ENCODE data around the gene ZFPM1.

Gene ZFPM1

GRCh38 chr16:88418869-88419268 is 34.2 kb upstream of the ZFPM1 start:
- DNase-seq: no peak

DNA sequence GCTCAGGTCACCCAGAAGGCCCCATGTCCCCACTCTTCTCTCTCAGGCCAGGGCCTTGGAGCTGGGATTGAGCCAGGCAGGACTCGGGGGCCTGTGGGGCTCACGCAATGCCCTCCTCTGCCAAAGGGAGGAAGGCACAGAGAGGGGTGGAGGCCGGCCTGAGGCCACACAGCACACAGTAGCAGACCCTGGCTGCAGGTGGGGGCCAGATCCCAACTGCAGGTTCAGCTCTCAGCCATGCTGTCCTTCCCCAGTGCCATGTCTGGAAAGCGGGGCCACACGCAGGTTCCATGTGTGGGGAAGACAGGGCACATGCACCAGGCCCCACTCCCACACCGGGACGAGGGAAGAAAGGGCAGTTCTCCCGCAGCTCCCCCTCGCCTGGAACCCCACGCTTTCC is 33.3 kb upstream of the ZFPM1 start:
- no peak for DNase-seq

GRCh38 chr16:88420496-88420895 is 32.6 kb upstream of the ZFPM1 start:
- DNase-seq: no peak

- no peak for DNase-seq
These were observed 31.8 kb upstream of the ZFPM1 start for GRCh38 chr16:88421301-88421700.

GRCh38 chr16:88421871-88422433 is 31.1 kb upstream of the ZFPM1 start:
- no peak for DNase-seq

DNA sequence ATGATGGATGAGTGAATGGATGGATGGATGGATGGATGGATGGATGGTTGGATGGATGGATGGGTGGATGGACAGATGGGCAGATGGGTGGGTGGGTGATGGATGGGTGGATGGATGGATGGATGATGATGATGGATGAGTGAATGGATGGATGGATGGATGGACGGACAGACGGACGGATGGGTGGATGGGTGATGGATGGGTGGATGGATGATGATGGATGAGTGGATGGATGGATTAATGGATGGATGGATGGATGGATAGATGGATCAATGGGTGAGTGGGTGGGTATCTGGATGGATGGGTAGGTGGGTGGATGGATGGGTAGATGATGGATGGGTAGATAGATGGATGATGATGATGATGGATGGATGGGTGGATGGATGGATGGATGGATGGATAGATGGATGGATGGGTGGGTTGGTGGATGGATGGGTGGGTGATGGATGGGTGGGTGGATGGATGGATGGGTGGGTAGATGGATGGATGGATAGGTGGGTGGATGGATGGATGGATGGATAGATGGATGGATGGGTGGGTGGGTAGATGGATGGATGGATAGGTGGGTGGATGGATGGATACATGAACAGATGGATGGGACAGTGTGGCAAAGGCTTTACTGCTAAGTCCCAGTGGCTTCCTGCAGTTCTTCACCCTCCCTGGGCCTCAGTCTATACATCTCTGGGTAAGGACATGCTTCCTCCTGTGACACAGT is 30.2 kb upstream of the ZFPM1 start:
- DNase-seq: no peak

GRCh38 chr16:88423448-88423850 is 29.6 kb upstream of the ZFPM1 start:
- no peak for DNase-seq

DNA sequence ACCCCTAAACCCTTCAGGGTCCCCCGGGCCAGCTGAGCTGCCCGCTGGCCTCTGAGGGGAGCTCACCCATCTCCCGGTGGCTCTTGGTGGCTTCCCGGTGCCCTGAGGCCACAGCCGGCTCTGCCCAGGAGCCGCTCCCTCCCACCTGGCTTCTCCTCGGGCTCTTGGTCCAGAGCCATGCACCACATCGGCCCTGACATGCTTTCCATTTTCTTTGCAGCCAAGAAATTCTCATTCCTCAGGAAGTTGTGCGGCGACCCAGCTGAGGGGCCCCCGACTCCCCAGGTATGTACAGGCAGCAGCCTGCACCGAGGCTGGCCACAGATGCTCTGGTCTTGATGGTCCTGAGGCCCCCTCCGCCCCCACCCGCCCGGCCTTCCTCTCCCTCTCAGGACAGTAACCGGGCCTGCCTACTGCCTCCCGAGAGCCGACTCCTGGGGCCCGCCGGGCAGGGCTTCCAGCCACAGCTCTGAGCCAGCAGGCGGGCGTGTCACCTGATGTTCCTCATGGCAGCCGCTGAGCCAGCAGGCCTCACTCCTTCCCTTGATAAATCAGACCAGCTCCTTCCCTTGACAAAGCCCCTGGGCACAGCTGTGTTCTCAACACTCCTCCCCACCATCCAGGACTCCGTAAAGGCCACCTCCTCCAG is 28.4 kb upstream of the ZFPM1 start:
- no peak for DNase-seq

DNA sequence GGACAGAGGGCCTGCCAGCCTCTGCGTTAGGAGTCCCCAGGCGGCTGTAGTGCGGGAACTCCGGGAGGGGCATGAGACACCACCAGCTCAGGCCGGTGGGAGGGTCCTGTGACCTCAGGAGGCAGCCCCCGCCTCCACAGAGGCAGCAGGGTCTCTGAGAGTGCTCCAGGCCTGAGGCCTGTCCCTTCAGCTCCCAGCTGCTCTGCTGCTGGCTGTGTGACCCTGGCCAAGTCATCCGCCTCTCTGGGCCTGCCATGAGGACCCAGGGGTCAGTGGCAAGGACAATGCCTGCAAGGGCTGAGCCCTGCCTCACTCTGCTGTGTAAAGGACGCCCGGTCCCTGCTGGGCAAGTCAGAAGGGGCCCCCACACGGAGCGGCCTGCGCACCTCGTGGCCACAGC is 27.1 kb upstream of the ZFPM1 start:
- no peak for DNase-seq

- DNase-seq: no peak
These were observed 25.7 kb upstream of the ZFPM1 start for GRCh38 chr16:88427376-88427775.

DNA sequence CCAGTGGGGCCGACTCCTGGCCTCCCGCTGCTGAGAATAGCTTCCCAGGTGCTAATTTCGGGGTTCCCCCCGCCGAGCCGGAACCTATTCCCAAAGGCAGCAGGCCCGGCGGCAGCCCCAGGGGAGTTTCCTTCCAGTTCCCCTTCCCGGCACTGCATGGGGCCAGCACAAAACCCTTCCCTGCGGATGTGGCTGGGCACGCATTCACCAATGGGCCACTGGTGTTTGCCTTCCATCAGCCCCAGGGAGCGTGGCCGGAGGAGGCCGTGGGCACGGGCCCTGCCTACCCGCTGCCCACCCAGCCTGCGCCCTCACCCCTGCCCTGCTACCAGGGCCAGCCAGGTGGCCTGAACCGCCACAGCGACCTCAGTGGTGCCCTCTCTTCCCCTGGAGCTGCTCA is 24.9 kb upstream of the ZFPM1 start:
- DNase-seq: no peak

GRCh38 chr16:88428616-88429386 is 24.3 kb upstream of the ZFPM1 start:
- DNase-seq: no peak

DNA sequence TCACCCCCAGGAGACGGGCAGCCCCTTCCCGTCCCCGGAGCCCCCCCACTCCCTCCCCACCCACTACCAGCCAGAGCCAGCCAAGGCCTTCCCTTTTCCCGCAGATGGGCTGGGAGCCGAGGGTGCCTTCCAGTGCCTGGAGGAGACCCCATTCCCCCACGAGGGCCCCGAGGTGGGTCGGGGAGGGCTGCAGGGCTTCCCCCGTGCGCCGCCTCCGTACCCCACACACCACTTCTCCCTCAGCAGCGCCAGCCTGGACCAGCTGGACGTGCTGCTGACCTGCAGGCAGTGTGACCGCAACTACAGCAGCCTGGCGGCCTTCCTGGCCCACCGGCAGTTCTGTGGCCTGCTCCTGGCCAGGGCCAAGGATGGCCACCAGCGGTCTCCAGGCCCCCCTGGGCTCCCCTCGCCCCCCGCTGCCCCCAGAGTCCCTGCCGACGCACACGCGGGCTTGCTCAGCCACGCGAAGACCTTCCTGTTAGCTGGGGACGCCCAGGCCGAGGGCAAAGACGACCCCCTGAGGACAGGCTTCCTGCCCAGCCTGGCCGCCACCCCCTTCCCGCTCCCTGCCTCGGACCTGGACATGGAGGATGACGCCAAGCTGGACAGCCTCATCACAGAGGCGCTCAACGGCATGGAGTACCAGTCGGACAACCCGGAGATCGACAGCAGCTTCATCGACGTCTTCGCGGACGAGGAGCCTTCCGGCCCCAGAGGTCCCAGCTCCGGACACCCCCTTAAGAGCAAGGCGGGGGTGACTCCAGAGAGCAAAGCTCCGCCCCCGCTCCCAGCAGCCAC is 23.5 kb upstream of the ZFPM1 start:
- DNase-seq: no peak

GRCh38 chr16:88430185-88430523 is 22.9 kb upstream of the ZFPM1 start:
- no peak for DNase-seq

DNA sequence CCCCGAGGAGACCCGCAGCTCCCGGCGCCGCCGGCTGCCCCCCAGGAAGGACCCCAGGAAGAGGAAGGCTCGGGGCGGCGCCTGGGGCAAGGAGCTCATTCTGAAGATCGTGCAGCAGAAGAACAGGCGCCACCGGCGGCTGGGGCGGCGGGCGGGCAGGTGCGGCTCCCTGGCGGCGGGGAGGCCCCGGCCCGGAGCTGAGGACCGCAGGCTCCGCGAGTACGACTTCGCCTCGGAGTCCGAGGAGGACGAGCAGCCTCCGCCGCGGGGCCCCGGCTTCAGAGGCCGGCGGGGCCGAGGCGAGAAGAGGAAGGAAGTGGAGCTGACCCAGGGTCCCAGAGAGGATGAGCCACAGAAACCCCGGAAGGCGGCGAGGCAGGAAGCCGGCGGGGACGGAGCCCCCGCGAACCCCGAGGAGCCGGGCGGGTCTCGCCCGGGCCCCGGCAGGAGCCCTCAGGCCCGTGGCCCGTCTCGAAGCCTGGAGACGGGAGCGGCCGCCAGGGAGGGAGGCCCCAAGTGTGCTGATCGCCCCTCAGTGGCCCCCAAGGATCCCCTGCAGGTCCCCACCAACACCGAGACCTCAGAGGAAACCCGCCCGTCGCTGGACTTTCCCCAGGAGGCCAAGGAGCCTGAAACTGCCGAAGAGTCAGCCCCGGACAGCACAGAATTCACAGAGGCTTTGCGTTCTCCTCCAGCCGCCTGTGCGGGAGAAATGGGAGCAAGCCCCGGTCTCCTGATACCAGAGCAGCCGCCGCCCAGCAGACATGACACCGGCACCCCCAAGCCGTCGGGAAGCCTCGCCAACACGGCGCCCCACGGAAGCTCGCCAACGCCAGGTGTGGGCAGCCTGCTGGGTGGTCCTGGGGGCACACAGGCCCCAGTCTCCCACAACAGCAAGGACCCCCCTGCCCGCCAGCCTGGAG is 22.3 kb upstream of the ZFPM1 start:
- DNase-seq: peak in 3 of 4 experiments; percentile 16 to 33 (median 25)

DNA sequence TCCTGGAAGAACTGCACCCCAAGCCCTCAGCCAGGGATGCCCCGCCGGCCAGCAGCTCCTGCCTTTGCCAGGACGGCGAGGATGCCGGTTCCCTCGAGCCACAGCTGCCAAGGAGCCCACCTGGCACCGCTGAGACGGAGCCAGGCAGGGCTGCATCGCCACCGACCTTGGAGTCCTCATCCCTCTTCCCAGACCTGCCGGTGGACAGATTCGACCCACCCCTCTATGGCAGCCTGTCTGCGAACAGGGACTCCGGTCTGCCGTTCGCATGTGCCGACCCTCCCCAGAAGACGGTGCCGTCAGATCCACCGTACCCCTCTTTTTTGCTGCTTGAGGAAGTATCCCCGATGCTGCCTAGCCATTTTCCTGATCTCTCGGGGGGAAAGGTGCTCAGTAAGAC is 21.4 kb upstream of the ZFPM1 start:
- DNase-seq: no peak

DNA sequence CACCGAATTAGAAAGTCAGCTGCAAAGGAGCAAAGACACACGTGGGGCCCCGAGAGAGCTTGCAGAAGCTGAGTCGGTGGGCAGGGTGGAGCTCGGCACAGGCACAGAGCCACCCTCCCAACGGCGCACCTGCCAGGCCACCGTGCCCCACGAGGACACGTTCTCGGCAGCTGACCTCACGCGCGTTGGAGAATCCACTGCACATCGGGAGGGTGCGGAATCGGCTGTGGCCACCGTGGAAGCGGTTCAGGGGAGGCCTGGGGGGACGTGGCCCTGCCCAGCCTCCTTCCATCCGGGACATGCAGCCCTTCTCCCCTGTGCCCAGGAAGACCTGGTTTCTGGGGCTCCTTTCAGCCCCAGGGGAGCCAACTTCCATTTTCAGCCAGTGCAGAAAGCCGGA is 20.9 kb upstream of the ZFPM1 start:
- no peak for DNase-seq

- DNase-seq: no peak
These were observed 20.3 kb upstream of the ZFPM1 start for GRCh38 chr16:88432753-88433152.

GRCh38 chr16:88433632-88434352 is 19.3 kb upstream of the ZFPM1 start:
- no peak for DNase-seq

- no peak for DNase-seq
These were observed 18.8 kb upstream of the ZFPM1 start for GRCh38 chr16:88434353-88434690.

DNA sequence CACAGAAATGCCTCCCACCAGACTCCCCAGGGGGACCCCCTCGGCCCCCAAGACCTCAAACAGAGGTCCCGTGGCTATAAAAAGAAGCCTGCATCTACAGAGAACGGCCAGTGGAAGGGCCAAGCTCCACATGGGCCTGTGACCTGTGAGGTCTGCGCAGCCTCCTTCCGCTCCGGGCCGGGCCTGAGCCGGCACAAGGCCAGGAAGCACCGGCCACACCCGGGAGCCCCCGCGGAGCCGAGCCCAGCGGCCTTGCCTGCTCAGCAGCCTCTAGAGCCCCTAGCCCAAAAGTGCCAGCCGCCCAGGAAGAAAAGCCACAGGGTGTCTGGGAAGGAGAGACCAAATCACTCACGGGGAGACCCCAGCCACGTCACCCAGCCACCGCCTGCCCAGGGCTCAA is 18.3 kb upstream of the ZFPM1 start:
- no peak for DNase-seq

Measured in activated CD4-positive, CD25-positive, alpha-beta regulatory T cell (primary cell).